Nephron progenitor cell (in vitro differentiated cells): Measurements from ENCODE around the gene TROAP.
"Not testable (repeated sequence)": the region's sequence is repeated elsewhere in the genome, so short reads cannot be mapped to it uniquely, and the experiment has no call there.

Source experiments
- DNase-seq: peaks from one replicate; pipeline ENCODE4 v3.0.0; 2021
- H3K27ac Mint-ChIP-seq: 2 replicates; pipeline ENCODE4 v1.8.0; 2021; ENCODE audit warnings: mild to moderate bottlenecking, moderate library complexity, mixed read lengths
- H3K27me3 Mint-ChIP-seq: 2 replicates; pipeline ENCODE4 v1.8.0; 2021; ENCODE audit warnings: mild to moderate bottlenecking, low read depth, mixed read lengths; ENCODE audit not compliant: poor library complexity
- H3K36me3 Mint-ChIP-seq: 2 replicates; pipeline ENCODE4 v1.8.0; 2021; ENCODE audit warnings: low read depth, mixed read lengths
- H3K4me1 Mint-ChIP-seq: 2 replicates; pipeline ENCODE4 v1.8.0; 2021; ENCODE audit warnings: mixed read lengths
- H3K4me3 Mint-ChIP-seq: 2 replicates; pipeline ENCODE4 v1.8.0; 2021; ENCODE audit warnings: mild to moderate bottlenecking, moderate library complexity, mixed read lengths
- H3K9me3 Mint-ChIP-seq: 2 replicates; pipeline ENCODE4 v1.8.0; 2021; ENCODE audit warnings: mild to moderate bottlenecking, moderate library complexity, mixed read lengths
- CTCF ChIP-seq: fragments of 200-600 bp; sonication (generic); IDR thresholded peaks from 2 replicates; pipeline ENCODE4 v1.5.0; 2021; ENCODE audit warnings: antibody characterized with exemption

Gene TROAP

GRCh38 chr12:49279706-49280159, 43.3 kb upstream of the TROAP start:
- Mint-ChIP-seq H3K36me3 (no peaks in the 10 kb centered on the region), H3K4me3 (no peak overlapping the region), H3K4me1 (peaks cover 18% of the 10 kb centered on the region), H3K9me3 (peaks cover 3% of the 10 kb centered on the region), H3K27ac (peak overlapping the region; percentile 6), H3K27me3 (peaks cover 14% of the 10 kb centered on the region)
- DNase-seq, result no peak
- TF ChIP-seq CTCF, result no peak

GRCh38 chr12:49280545-49280944, 42.5 kb upstream of the TROAP start:
- H3K9me3 Mint-ChIP-seq, H3K4me3 Mint-ChIP-seq, H3K27ac Mint-ChIP-seq, H3K36me3 Mint-ChIP-seq, DNase-seq: not testable (repeated sequence)
- Mint-ChIP-seq H3K4me1 (peaks cover 20% of the 10 kb centered on the region), H3K27me3 (peaks cover 14% of the 10 kb centered on the region)

- H3K27ac Mint-ChIP-seq, result no peak overlapping the region
- no peaks in the 10 kb centered on the region for H3K36me3 Mint-ChIP-seq
- no peak overlapping the region for H3K4me3 Mint-ChIP-seq
- no peak for TF ChIP-seq CTCF
- peaks cover 20% of the 10 kb centered on the region for H3K4me1 Mint-ChIP-seq
- peaks cover 16% of the 10 kb centered on the region for H3K27me3 Mint-ChIP-seq
- H3K9me3 Mint-ChIP-seq, result peaks cover 8% of the 10 kb centered on the region
- no peak for DNase-seq
Observed at GRCh38 chr12:49282302-49282701, 40.8 kb upstream of the TROAP start.

- not testable (repeated sequence) for H3K27ac Mint-ChIP-seq, H3K9me3 Mint-ChIP-seq, H3K36me3 Mint-ChIP-seq, H3K4me3 Mint-ChIP-seq, DNase-seq
- Mint-ChIP-seq H3K27me3 (peaks cover 22% of the 10 kb centered on the region), H3K4me1 (peaks cover 23% of the 10 kb centered on the region)
Observed at GRCh38 chr12:49282740-49283375, 40.2 kb upstream of the TROAP start.

GRCh38 chr12:49283541-49284429, 39.3 kb upstream of the TROAP start:
- Mint-ChIP-seq H3K9me3 (peaks cover 8% of the 10 kb centered on the region), H3K4me3 (no peak overlapping the region), H3K27me3 (peaks cover 29% of the 10 kb centered on the region), H3K36me3 (no peaks in the 10 kb centered on the region), H3K4me1 (peaks cover 29% of the 10 kb centered on the region), H3K27ac (no peak overlapping the region)
- TF ChIP-seq CTCF, result no peak
- no peak for DNase-seq

GRCh38 chr12:49284672-49285071, 38.4 kb upstream of the TROAP start:
- TF ChIP-seq CTCF, result no peak

More at GRCh38 chr12:49284672-49285071, 38.4 kb upstream of the TROAP start:
- H3K9me3 Mint-ChIP-seq, result peaks cover 5% of the 10 kb centered on the region
- no peak overlapping the region for H3K4me3 Mint-ChIP-seq
- H3K4me1 Mint-ChIP-seq, result peaks cover 26% of the 10 kb centered on the region
- no peak for DNase-seq
- no peak overlapping the region for H3K27ac Mint-ChIP-seq
- peaks cover 37% of the 10 kb centered on the region for H3K27me3 Mint-ChIP-seq
- H3K36me3 Mint-ChIP-seq, result no peaks in the 10 kb centered on the region
